Measurements from ENCODE around the gene HYAL1.

Gene HYAL1

GRCh38 chr3:50296721-50297383 lies 6.5 kb downstream of the HYAL1 start:
- Histone ChIP-seq H3K27me3 (ENCODE audit: insufficient read depth, insufficient read length) (no peaks in the 10 kb centered on the region), H3K4me1 (ENCODE audit: insufficient read depth, insufficient read length) (peaks cover 11% of the 10 kb centered on the region), H3K9me3 (ENCODE audit: insufficient read depth, low read length) (no peaks in the 10 kb centered on the region), H3K4me3 (ENCODE audit: insufficient read length, low read depth) (no peak overlapping the region), H3K36me3 (ENCODE audit: insufficient read depth, insufficient read length, low read length) (peaks cover 9% of the 10 kb centered on the region), H3K9ac (ENCODE audit: insufficient read length, low read depth) (no peak overlapping the region)
- no peak for DNase-seq (ENCODE audit: low read depth, low spot score)
- TF ChIP-seq SUZ12 (IDR thresholded peaks at IDR 0.05; ENCODE audit: extremely low read depth, insufficient read depth, insufficient read length) (no peak), YY1 (IDR thresholded peaks at IDR 0.05; ENCODE audit: insufficient read depth, insufficient read length) (no peak), ZNF274 (IDR thresholded peaks at IDR 0.05; ENCODE audit: low read depth, low read length) (no peak)

GRCh38 chr3:50295553-50296431 lies 7.6 kb downstream of the HYAL1 start:
- TF ChIP-seq YY1 (IDR thresholded peaks at IDR 0.05; ENCODE audit: insufficient read depth, insufficient read length) (no peak), SUZ12 (IDR thresholded peaks at IDR 0.05; ENCODE audit: extremely low read depth, insufficient read depth, insufficient read length) (no peak), ZNF274 (IDR thresholded peaks at IDR 0.05; ENCODE audit: low read depth, low read length) (no peak)
- DNase-seq (ENCODE audit: low read depth, low spot score) = no peak
- no peaks in the 10 kb centered on the region for H3K27me3 ChIP-seq (ENCODE audit: insufficient read depth, insufficient read length)
- H3K9me3 ChIP-seq (ENCODE audit: insufficient read depth, low read length) = no peaks in the 10 kb centered on the region
- no peak overlapping the region for H3K4me3 ChIP-seq (ENCODE audit: insufficient read length, low read depth)
- no peak overlapping the region for H3K9ac ChIP-seq (ENCODE audit: insufficient read length, low read depth)
- peaks cover 11% of the 10 kb centered on the region for H3K4me1 ChIP-seq (ENCODE audit: insufficient read depth, insufficient read length)
- H3K36me3 ChIP-seq (ENCODE audit: insufficient read depth, insufficient read length, low read length) = peaks cover 9% of the 10 kb centered on the region

GRCh38 chr3:50294492-50295403 lies 8.6 kb downstream of the HYAL1 start:
- Histone ChIP-seq H3K4me1 (ENCODE audit: insufficient read depth, insufficient read length) (peaks cover 10% of the 10 kb centered on the region), H3K9me3 (ENCODE audit: insufficient read depth, low read length) (no peaks in the 10 kb centered on the region), H3K27me3 (ENCODE audit: insufficient read depth, insufficient read length) (no peaks in the 10 kb centered on the region), H3K9ac (ENCODE audit: insufficient read length, low read depth) (no peak overlapping the region), H3K4me3 (ENCODE audit: insufficient read length, low read depth) (no peak overlapping the region), H3K36me3 (ENCODE audit: insufficient read depth, insufficient read length, low read length) (peaks cover 19% of the 10 kb centered on the region)
- DNase-seq (ENCODE audit: low read depth, low spot score) = no peak
- TF ChIP-seq ZNF274 (IDR thresholded peaks at IDR 0.05; ENCODE audit: low read depth, low read length) (no peak), YY1 (IDR thresholded peaks at IDR 0.05; ENCODE audit: insufficient read depth, insufficient read length) (no peak), SUZ12 (IDR thresholded peaks at IDR 0.05; ENCODE audit: extremely low read depth, insufficient read depth, insufficient read length) (no peak)

GRCh38 chr3:50294089-50294488 lies 9.3 kb downstream of the HYAL1 start:
- Histone ChIP-seq H3K27me3 (ENCODE audit: insufficient read depth, insufficient read length) (no peaks in the 10 kb centered on the region), H3K4me3 (ENCODE audit: insufficient read length, low read depth) (no peak overlapping the region), H3K36me3 (ENCODE audit: insufficient read depth, insufficient read length, low read length) (peaks cover 26% of the 10 kb centered on the region), H3K9me3 (ENCODE audit: insufficient read depth, low read length) (no peaks in the 10 kb centered on the region), H3K9ac (ENCODE audit: insufficient read length, low read depth) (no peak overlapping the region), H3K4me1 (ENCODE audit: insufficient read depth, insufficient read length) (peaks cover 10% of the 10 kb centered on the region)
- no peak for TF ChIP-seq SUZ12 (IDR thresholded peaks at IDR 0.05; ENCODE audit: extremely low read depth, insufficient read depth, insufficient read length)
- TF ChIP-seq YY1 (IDR thresholded peaks at IDR 0.05; ENCODE audit: insufficient read depth, insufficient read length) = no peak
- no peak for TF ChIP-seq ZNF274 (IDR thresholded peaks at IDR 0.05; ENCODE audit: low read depth, low read length)
- no peak for DNase-seq (ENCODE audit: low read depth, low spot score)

- Histone ChIP-seq H3K36me3 (ENCODE audit: insufficient read depth, insufficient read length, low read length) (peaks cover 34% of the 10 kb centered on the region), H3K9ac (ENCODE audit: insufficient read length, low read depth) (peak overlapping the region; percentile 71), H3K4me1 (ENCODE audit: insufficient read depth, insufficient read length) (peaks cover 10% of the 10 kb centered on the region), H3K9me3 (ENCODE audit: insufficient read depth, low read length) (no peaks in the 10 kb centered on the region), H3K27me3 (ENCODE audit: insufficient read depth, insufficient read length) (no peaks in the 10 kb centered on the region), H3K4me3 (ENCODE audit: insufficient read length, low read depth) (no peak overlapping the region)
- TF ChIP-seq YY1 (IDR thresholded peaks at IDR 0.05; ENCODE audit: insufficient read depth, insufficient read length) (no peak), SUZ12 (IDR thresholded peaks at IDR 0.05; ENCODE audit: extremely low read depth, insufficient read depth, insufficient read length) (no peak), ZNF274 (IDR thresholded peaks at IDR 0.05; ENCODE audit: low read depth, low read length) (no peak)
- DNase-seq (ENCODE audit: low read depth, low spot score) = no peak
These were observed 10.1 kb downstream of the HYAL1 start for GRCh38 chr3:50293079-50293801.

Data from NT2/D1 (cell line).